ENCODE results near the gene RAB37.

Gene RAB37

DNA sequence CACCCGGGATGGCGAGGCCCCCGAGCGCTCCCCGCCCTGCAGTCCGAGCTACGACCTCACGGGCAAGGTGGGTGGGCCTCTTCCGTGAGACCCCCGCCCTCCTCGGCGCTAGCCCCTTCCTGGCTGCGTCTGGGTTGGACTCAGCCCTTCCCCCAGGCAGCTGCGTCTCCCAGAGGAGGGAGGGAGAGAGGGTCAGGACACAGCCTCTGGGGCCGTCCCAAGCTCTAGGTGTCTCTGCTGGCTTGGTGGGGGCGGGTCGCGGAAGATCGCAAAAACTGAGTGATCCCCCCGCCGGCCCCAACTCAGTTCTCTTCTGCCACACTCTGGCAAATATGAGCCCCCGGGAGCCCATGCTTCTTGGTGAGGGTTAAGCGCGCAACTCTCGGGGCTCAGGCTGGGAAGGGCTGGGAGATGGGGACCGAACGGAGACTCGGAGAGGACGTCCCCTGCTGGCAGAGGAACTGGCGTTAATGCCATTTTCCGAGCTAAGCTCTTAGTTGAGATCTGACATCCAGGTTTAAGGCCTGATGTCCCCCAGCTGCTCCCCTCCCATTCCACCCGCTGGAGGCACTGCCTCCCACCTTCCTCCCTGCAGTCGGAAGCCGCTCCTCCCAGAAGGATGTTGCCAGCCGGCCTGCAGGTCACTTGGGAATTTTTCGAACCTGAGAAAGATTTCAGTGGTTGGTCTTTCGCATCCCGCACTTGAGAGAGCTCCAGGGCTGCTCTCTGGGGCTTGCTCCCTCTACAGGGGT is 419 bp downstream of the RAB37 start:
- no peaks in the 10 kb centered on the region for H3K9me2 ChIP-seq (replicated peaks; ENCODE audit: low read depth, low read length)
- H3K27me3 ChIP-seq (ENCODE audit: insufficient read depth, low read length, poor library complexity, severe bottlenecking) = no peaks in the 10 kb centered on the region

DNA sequence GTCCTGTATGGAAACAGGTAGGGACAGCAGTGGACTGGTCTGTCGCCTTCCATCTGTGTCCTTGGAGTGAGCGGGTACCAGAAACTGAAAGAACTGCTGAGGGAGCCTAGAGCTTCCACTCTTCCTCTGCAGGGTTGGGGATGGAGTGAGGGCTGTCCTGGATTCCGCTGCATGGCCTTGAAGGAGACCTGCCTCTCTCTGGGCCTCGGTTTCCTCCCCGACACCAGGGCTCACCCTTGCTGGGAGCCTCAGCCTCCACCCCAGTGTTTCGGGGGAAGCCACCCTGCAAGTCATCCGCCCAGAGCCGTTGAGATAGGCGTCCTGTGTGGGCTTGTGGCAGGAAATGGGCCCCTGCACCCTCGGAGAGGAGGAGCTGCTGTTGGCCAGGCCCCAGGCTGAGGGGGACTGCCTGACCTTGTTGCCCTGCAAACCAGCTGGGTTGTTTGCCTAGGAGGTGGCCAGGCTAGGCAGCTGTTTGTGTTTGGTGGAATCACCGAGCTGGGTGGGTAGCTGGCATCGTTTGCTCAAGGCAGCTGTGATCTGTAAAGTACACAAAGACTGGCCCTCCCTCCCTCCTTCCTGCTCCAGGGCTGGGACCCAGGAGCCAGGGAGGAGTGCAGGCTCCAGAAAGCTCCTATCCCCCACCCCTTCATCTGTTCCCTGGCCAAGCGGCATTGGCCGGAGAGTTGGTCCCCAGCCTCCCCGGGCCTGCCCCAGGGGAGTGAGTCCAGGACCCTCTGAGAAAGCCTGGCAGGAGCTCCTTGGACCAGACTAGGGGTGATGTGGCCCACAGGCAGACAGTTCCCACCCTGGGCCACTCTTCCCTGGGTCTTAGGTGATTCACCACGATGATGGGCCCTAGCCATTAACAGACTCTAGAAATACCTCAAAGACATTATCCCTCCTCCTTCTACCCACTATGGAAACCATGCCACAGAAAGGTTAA is 1.3 kb downstream of the RAB37 start:
- Histone ChIP-seq H3K27me3 (ENCODE audit: insufficient read depth, low read length, poor library complexity, severe bottlenecking) (no peaks in the 10 kb centered on the region), H3K36me3 (ENCODE audit: insufficient read depth, low read length) (no peaks in the 10 kb centered on the region), H3K9me2 (replicated peaks; ENCODE audit: low read depth, low read length) (no peaks in the 10 kb centered on the region), H2AFZ (ENCODE audit: low read length) (no peak overlapping the region), H3K9me3 (ENCODE audit: insufficient read depth, low read depth, low read length) (no peaks in the 10 kb centered on the region), H3K4me1 (ENCODE audit: insufficient read depth, low read length, poor library complexity, severe bottlenecking) (peaks cover 61% of the 10 kb centered on the region), H3K4me2 (ENCODE audit: low read depth, low read length, poor library complexity, severe bottlenecking) (peak overlapping the region; percentile 78), H4K20me1 (ENCODE audit: insufficient read depth, low read length, poor library complexity, severe bottlenecking) (no peaks in the 10 kb centered on the region), H3K9ac (ENCODE audit: low read depth, low read length, poor library complexity, severe bottlenecking) (peak overlapping the region; percentile 99), H3K4me3 (ENCODE audit: low read length, poor library complexity, severe bottlenecking) (peak overlapping the region; percentile 92), H3F3A (ENCODE audit: low read depth) (peaks cover 14% of the 10 kb centered on the region; the same call in 1 of the 2 replicates), H3K79me2 (ENCODE audit: insufficient read depth, low read length) (peaks cover 46% of the 10 kb centered on the region)
- TF ChIP-seq EZH2phosphoT487 (IDR thresholded peaks at IDR 0.05; ENCODE audit: borderline replicate concordance) = no peak
- TF ChIP-seq, protein P1, sequence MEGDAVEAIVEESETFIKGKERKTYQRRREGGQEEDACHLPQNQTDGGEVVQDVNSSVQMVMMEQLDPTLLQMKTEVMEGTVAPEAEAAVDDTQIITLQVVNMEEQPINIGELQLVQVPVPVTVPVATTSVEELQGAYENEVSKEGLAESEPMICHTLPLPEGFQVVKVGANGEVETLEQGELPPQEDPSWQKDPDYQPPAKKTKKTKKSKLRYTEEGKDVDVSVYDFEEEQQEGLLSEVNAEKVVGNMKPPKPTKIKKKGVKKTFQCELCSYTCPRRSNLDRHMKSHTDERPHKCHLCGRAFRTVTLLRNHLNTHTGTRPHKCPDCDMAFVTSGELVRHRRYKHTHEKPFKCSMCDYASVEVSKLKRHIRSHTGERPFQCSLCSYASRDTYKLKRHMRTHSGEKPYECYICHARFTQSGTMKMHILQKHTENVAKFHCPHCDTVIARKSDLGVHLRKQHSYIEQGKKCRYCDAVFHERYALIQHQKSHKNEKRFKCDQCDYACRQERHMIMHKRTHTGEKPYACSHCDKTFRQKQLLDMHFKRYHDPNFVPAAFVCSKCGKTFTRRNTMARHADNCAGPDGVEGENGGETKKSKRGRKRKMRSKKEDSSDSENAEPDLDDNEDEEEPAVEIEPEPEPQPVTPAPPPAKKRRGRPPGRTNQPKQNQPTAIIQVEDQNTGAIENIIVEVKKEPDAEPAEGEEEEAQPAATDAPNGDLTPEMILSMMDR (conservative IDR thresholded peaks at IDR 0.05; ENCODE audit: low read length) = no peak

More for the DNA sequence above, 419 bp downstream of the RAB37 start:
- Histone ChIP-seq H4K20me1 (ENCODE audit: insufficient read depth, low read length, poor library complexity, severe bottlenecking) (no peaks in the 10 kb centered on the region), H3K9ac (ENCODE audit: low read depth, low read length, poor library complexity, severe bottlenecking) (peak overlapping the region; percentile 99), H3K4me2 (ENCODE audit: low read depth, low read length, poor library complexity, severe bottlenecking) (peak overlapping the region; percentile 68), H3K36me3 (ENCODE audit: insufficient read depth, low read length) (no peaks in the 10 kb centered on the region), H3K9me3 (ENCODE audit: insufficient read depth, low read depth, low read length) (no peaks in the 10 kb centered on the region), H2AFZ (ENCODE audit: low read length) (no peak overlapping the region), H3K79me2 (ENCODE audit: insufficient read depth, low read length) (peaks cover 41% of the 10 kb centered on the region), H3K4me3 (ENCODE audit: low read length, poor library complexity, severe bottlenecking) (peak overlapping the region; percentile 92), H3F3A (ENCODE audit: low read depth) (peaks cover 7% of the 10 kb centered on the region; the same call in 1 of the 2 replicates), H3K4me1 (ENCODE audit: insufficient read depth, low read length, poor library complexity, severe bottlenecking) (peaks cover 54% of the 10 kb centered on the region)
- TF ChIP-seq, protein P1 (conservative IDR thresholded peaks at IDR 0.05; ENCODE audit: low read length) = peak; percentile 61
- no peak for TF ChIP-seq EZH2phosphoT487 (IDR thresholded peaks at IDR 0.05; ENCODE audit: borderline replicate concordance)

DNA sequence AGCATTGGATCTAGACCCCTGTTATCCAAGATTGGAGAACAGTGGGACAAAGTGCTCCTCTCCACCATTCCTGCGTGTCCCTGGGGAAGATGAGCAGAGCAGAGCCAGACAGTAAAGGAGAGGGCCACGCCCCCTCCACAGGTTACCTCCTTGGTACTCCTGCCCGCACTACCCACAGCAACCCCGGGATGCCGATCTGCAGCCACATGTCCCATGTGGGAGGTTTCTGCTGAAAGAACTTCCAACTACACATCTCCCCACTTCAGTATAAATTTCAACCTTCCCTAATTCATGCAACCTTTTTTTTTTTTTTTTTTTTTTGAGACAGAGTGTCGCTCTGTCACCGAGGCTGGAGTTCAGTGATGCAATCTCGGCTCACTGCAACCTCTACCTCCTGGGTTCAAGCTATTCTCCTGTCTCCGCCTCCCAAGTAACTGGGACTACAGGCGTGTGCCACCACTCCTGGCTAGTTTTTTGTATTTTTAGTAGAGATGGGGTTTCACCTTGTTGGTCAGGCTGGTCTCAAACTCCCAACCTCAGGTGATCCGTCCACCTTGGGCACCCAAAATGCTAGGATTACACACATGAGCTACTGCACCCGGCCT is 2.3 kb downstream of the RAB37 start:
- Histone ChIP-seq H3K4me2 (ENCODE audit: low read depth, low read length, poor library complexity, severe bottlenecking) (peak overlapping the region; percentile 78), H3K9me2 (replicated peaks; ENCODE audit: low read depth, low read length) (no peaks in the 10 kb centered on the region), H3K36me3 (ENCODE audit: insufficient read depth, low read length) (no peaks in the 10 kb centered on the region), H3F3A (ENCODE audit: low read depth) (peaks cover 15% of the 10 kb centered on the region; the same call in 1 of the 2 replicates), H3K27me3 (ENCODE audit: insufficient read depth, low read length, poor library complexity, severe bottlenecking) (no peaks in the 10 kb centered on the region), H4K20me1 (ENCODE audit: insufficient read depth, low read length, poor library complexity, severe bottlenecking) (no peaks in the 10 kb centered on the region), H3K4me1 (ENCODE audit: insufficient read depth, low read length, poor library complexity, severe bottlenecking) (peaks cover 63% of the 10 kb centered on the region), H3K9me3 (ENCODE audit: insufficient read depth, low read depth, low read length) (no peaks in the 10 kb centered on the region), H2AFZ (ENCODE audit: low read length) (no peak overlapping the region), H3K9ac (ENCODE audit: low read depth, low read length, poor library complexity, severe bottlenecking) (peak overlapping the region; percentile 99), H3K79me2 (ENCODE audit: insufficient read depth, low read length) (peaks cover 56% of the 10 kb centered on the region), H3K4me3 (ENCODE audit: low read length, poor library complexity, severe bottlenecking) (peak overlapping the region; percentile 92)
- TF ChIP-seq EZH2phosphoT487 (IDR thresholded peaks at IDR 0.05; ENCODE audit: borderline replicate concordance) = no peak
- TF ChIP-seq, protein P1 (conservative IDR thresholded peaks at IDR 0.05; ENCODE audit: low read length) = no peak

Measured in Loucy (cell line).